Hair follicular keratinocyte (primary cell): ENCODE results near the gene DRAM2. TPM values are rescaled to one million over a fixed set of nuclear protein-coding genes. Genes with fewer than 3 reads are reported as not detected.

Source experiments
- total RNA-seq: library from RNA; depleted of rRNA; stranded (reverse); fragments of >200 nt; gene quantifications from 2 replicates; pipeline ENCODE4 v1.2.3, GENCODE V29; 2015

The DRAM2 gene
- 42.0 and 72.0 TPM in 2 replicates for total RNA-seq

GRCh38 chr1:111139956-111140679, at the start of gene DRAM2, which contains the start of gene CEPT1:
DRAM2 (minus strand) TSS chr1:111140093; CDS start chr1:111131554, 8,539 bp downstream.
CEPT1 (plus strand) TSS chr1:111140223; CDS start chr1:111147715, 7,492 bp downstream.

Other genes starting within 250 kb of the DRAM2 start
- 11.2 and 18.7 TPM in 2 replicates for gene LRIF1, start 176.2 kb downstream of the DRAM2 start, total RNA-seq
- gene CEPT1, start 130 bp upstream of the DRAM2 start, total RNA-seq, result 30.9 and 37.5 TPM in 2 replicates
- gene DENND2D, start 60.6 kb upstream of the DRAM2 start, total RNA-seq, result 22.6 and 22.7 TPM in 2 replicates
- not detected in 2 replicates for gene CHI3L2, start 87.6 kb upstream of the DRAM2 start, total RNA-seq
- gene CHIA, start 150.8 kb upstream of the DRAM2 start, total RNA-seq, result not detected in 2 replicates